NCI-H2029 (cell line): Measurements from ENCODE around the gene GDNF.

Experiments used
- DNase-seq: peaks from one replicate; lab custom pipeline; 2025; lab: John Stamatoyannopoulos, UW

The GDNF gene

DNA sequence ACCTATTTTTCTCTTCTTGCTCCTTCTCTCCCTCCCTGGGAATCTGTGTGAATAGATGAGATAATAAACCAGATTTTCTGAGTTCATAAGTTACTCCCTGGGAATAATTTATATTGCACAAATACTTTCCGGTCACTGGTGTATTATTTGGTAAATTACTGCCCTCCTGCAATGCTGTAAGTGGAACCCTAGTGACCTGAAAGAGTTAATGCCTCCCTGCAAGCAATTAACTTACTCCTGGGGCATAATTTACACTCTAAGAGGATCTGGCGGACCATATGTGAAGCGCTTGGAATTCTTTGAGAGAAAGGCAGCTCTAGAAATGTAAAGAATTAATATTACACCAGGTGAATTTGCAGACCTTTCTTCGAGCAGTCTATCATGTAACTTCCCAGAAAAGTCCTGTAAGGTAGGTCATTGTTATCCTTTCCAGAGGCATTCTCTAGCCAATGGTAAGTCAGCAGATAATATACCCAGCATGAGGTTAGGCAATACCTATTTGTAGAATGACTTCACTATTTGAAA lies 7.0 kb upstream of the GDNF start:
- DNase-seq, result no peak

DNA sequence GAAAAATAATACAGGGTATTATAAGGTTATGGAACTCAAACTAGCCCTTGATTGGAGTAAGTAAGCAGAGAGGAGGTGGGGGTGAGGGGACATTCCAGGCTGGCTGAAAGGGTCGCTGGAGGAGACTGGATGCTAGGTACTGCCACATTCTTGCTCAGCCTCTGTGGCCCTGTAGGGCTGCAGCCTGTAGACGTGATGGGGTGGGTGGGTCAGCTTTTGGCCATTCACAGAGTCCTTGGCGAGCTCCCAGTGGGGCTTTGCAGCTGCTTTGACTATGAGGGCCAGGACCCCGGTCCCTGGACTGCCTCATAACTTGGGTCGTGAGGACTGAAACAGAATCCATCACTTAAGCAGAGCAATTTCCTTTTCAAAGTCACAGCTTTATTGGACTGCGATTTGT lies 4.2 kb upstream of the GDNF start:
- DNase-seq, result no peak

DNA sequence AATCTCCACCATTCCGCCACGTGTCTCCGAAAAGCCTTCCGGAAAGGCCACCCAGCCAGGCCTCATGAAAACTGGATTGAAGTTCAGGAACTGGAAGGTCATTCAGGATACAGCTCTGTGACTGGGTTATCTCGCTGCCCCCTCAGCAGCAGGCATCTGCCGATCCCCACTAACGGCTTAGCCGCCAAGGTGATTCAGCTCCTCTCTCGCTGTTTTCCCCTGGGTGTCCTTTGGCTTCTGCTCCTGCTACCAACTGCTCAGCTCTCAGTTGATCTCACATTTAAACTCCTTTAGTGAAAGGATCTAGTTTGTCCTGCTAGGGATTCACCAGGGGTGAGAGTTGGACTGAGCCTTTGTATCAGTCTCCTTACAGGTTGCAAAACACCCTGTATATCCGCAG lies 2.2 kb upstream of the GDNF start:
- no peak for DNase-seq

DNA sequence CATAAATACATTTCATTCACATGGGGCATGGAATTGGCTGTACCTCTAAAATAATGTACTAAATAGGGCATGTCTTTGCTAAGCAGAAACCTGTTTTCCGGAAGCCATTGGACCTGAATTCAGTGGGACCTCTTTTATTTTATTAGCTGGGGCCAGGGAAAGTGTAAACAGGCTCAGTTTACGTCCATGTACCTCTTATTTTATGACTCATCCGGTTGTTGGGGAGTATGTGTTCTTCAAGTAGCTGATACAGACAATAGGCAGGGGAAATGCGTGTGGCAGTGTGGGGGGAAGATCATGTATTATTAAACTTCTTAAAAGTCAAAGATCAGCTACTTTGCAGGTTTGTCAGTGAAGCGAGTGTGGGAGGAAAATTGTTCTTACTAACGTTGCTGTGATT lies 1.4 kb upstream of the GDNF start:
- DNase-seq, result no peak

DNA sequence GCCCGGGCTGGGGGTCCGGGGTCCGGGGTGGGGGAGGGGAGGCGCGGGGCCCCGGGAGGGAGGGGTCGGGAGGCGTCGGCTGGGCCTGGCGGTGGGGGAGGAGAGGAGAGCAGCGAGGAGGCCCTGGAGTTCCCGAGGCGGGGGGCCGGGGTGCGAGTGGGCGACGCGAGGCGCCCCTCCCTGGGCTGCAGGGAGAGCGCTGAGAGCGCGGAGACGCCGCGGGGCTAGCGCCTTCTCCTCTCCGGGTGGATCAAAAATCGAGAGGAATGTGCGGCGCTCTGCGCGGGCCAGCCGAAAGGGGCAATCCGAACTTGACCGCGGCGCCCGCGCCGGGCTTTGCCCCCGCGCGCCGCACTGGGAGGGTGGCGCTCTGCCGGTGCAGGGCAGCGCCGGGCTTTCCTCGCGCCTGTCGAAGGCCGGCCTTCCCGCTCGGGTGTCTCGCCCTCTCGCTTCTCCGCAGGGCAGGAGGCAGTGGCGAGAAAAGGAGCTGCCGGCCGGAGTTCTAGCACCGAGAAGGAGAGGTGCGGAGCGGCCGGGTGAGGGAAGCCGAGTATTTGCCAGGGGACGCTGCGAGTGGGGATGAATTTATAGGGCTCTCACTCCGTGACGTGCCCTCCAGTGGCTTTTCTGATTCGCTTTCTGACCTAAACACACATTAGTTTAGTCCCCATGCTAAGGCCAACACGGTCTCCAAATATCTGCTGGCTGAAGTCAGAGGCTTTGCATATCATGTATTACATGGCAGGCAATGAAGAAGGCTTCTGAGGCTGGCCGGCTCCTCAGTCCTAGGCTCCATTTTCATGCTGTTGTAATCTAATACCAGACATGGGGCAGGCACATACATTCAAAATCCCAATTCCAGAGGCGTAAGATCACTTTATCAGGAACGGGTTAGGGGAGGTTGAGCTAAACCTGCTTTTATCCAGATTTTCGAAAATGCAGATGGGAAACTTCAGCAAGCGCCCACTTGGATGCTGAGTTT lies 503 bp upstream of the GDNF start:
- DNase-seq, result no peak

DNA sequence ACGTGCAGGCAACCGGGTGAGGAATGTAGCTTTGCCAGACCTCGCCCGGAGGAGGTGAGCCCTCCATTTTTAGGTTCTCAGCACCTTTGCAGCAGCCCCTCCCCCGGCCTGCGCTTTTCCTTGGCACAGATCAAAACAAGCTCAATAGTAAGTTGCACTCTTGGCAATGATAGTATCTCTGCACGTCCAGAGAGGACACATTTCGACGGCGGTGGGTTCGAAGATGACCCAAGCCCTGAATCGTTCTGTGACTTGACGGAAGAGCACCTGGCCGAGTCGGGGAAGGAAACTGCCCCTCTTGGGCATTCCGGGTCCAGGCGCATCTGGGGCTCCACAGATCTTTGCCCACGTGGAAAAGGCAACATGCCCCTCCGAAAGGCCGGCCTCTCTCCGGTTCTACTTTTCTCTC lies 904 bp downstream of the GDNF start:
- no peak for DNase-seq

DNA sequence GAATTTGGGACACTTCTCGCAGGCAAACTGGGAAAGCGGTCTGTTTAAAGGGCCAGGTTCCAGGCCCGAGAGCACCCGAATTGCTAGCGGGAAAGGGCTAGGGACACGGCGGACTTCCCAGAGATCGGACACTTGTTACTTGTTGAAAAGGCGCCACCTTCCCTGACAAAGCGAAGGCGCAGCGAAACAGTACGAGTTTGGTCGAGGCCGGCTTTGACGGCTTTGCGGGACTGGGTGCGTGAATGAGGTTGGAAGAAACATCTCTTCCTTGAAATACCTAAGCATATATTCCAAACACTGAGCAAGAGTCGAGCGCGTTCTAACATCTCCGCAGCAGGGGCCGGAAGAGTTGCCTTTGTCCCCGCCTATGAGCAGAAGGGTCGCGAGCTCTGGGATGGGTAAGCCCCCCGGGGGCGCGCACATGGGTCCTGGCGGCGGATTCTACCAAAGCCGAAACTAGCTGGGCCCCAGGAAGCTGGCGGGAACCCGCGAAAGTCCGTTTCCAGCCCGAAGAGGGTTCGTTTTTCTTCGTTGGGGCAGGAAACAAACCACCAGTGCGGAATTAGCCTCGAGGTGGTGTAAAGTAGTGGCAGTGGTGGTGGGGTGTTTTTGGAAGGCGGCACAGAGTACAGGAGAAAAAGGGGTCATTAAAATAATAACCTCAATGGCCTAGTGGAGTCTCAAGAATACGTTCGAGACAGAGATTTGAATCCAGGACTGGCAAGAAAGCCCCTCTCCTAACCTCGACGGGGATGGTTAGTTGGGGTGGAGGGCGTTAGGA lies 1.5 kb downstream of the GDNF start:
- DNase-seq, result no peak

DNA sequence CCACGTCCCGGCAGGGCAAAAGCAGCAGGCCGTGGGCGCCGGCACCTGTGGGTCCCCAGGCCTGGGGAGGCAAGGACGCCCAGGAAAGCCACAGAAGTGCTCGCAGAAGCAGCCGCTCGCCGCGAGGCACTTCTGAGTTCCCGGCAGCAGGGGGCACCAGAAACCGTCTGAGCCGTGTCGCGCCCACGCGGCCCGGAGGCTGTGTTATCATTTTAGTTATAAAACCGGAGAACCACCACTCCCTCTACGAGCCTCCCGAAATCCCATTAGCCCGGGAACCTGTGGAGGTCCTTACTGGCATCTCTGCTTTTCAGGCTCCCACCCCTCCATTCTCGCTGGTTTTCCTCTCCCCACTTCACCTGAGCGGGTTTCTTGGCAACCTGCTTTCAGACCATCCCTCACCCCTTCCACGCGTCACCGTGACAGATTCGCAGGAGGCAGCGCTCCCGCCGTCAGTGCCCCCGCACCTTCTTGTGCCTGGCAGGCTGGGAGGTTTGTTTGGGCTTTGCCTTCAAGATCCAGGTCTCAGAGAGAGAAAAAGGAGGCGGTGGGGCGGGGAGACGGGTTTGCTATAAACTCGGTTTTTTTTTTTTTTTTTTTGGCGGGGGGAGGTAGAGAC lies 2.3 kb downstream of the GDNF start:
- DNase-seq, result no peak

DNA sequence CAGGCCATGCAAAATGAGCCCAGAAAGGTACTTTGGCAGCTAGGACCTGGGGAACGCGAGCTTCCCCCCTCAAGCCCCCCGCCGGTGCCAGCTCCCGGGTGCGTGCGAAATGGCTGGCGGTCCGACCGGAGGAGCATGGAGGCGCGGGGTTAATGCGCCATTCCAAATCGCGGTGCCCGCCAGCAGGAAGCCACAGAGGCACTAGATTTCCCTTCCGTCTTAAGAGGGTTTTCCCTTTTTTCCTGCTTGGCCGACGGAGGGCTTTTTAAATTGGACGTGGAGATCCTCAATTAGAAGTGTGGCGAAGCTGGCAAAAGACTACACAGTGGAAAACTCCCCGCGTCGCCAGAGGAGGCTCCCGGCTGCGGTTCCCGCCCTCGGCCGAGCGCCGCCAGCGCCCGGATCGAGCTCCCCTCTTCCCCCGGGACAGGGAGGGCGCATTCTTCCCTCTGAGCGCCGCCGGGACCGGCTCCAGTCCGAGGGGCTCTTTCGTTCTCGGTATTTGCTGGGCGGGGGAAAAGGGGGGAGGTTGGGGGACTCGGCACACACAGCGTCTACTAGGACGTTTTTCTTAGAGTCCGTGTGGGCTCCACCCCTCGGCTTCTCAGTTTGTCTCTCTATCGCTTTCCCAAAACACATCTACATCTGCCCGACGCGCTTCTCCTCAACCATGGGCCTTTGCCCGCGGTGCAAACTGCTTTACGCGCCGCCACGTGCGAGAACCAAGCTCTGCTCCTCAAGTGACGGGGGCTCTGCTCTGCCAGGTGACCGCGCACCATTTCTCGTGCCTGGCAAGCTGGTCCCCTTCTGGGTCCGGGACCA lies 3.0 kb downstream of the GDNF start:
- no peak for DNase-seq

DNA sequence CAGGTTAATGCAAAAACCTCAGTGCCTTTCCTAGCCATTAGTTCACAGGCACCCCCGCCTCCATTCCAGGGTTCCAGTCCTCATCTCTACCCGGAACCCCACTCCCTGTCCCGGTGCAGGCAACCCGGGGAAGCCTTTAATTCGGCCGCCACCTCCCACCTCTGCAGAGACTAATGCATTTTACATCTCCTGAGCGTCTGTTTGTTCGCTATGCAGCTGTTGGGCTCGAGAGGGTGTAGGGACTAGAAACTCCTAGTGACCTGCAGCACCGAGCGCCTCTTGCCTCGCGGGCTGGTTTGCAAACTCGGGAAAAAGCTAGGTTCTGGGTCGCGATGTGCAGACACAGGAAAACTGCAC lies 3.6 kb downstream of the GDNF start:
- no peak for DNase-seq

DNA sequence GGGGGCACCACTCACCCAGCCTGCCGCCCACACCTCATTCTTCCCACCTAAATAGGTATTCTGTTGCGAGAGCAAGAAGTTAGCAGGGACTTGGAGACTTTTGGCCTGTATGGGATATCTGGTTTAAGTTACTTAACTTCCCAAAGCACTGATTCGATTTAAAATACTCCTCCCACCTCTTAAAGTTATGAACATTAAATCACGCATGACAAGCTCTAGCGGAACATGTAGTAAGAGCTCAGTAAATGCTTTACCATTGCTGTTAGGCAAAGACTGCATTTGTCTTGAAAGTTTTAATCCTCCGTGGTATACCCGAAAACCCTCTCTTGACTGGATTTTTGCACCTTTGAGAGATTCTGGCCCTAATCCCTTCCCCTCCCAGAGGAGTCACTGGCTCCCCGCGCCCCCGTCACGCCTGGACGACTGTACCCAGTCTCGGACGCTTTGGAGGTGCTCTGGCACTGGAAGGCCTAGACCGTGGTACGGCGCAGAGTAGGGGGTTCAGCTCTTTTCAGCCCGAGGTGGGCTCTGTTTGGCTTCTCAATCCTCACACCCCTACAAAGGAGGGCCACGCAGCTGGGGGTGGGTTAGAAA lies 4.4 kb downstream of the GDNF start:
- no peak for DNase-seq

DNA sequence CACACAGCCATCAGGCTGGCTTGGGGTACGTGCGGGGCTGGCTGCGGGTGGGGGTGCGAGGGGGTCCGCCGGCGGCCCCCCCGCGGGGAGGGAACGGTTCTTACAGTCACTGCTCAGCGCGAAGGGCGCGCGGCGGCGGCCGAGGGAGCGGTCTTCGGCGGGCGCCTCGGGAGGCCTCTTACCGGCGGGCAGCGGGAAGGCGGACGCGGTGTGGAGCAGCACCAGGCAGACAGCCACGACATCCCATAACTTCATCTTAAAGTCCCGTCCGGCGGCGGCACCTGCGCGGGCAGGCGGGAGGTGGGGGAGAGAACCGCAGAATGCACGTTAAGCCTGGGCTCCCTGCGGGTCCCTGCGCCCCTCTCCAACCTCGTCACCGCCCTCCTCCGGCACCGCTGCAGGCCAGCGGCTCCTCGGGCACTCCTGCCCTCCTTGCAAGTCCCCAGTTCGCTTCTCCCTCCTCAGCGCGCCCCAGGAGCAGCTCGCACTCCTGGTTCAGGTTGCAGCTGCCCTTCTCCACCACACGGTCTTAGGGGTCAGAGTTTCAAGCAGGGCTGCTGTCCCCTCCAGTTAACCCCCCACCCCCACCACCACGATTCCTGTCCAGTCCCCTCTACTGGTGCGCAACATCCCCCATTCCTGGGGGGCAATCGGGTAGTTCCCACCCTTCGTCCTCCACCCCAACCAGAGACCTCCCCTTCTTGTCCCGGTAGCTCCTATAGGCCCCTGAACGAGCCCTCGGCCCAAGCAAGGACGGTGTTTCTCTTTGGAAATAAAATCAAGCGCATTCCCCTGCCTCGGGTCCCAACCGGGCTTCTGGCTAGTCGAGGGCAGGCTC lies 5.1 kb downstream of the GDNF start:
- DNase-seq, result no peak

DNA sequence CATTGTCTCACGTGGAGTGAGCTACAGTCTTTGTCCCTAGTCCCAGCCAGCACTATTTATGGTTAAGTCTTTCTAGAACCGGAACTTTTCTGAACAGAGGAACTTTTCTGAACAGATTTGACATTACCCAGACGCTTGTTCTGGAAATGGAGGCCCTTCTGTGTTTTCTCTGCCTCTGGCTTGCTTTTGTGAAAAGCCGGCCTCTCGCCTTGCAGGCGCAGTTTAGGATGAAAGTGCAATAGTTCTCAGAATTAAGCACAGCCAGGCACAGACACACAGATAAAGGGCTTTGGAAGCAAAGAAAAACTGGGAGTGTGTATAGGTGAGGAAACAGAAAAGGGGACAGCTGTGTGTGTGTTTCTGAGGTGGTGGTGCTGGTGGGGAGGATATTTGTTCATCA lies 5.9 kb downstream of the GDNF start:
- no peak for DNase-seq

DNA sequence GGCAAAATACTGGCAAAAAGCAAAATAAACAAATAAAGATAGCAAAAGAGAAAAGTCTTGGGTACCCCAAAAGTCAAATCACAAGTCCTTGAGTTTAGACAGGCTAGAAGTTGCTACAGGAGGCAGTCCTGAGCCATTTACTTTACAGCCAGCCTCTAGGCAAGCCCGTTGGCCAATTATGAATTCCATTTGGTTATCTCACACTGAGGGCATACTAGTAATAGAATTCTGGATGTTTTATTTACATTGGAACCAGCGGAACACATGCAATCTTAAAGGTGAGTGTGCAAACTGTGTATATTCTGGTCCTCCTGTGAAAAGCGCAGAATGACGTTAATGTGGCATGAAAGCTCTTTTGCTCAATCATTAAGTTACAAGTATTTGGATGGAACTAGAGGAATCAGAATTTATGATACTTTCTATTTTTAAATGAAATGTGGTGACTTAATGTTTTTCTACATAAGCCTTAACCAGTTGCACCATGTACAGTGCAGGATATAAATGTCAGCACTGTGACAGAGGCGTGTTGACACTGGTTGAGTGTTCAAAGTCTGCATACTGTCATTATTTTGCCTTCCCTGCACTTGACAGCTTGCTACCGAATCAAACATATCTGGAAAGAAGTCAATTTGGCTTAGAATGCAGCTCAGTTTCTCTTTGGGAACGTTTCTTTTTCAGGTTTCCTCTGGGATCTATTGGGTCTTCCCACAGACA lies 7.9 kb downstream of the GDNF start:
- no peak for DNase-seq

DNA sequence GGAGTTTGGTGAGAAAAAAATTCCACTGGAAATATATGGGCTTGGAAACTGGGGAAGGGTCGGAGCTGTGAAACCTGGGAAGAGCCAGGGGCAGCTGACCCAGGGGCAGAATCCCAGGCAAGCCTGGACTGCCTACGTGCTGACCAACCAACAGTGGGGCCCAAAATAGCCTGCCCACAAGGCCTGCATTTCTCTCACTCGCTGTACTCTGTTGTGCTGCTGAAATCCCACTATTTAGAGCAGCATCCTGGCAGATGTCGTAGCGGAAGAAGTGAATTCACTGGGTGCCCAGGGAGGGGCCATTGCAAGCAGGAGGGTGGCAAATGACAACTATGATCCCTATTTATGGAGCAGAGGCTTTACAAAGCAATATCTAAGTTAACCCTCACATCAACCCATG lies 9.5 kb downstream of the GDNF start:
- DNase-seq, result no peak

DNA sequence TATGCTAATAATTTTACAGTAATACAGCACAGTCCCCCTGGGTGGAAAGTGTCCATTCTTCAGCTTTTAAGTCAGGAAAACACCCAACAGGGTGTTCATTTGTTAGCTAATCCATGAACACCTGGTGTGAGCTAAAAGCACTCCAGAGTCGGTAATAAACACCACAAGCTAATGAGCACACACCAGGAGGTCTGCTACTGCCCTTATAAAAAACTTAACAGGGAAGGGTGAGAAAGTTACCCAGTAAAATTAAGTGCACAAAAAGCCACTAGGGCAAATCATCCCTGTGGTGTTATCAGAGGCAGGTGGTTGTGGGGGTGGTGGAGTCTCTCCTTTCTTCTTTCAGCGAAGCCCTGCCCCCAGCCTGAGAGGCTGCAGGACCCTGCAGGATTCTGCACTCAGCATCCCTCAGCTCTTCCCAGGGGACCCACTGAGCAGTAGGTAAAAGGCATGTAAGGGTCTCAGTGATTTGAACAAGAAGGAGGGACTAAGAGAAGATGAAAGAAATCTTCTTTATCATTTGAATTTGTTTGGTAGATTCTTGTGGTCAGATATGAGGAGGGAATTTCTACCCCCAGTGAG lies 14.4 kb downstream of the GDNF start:
- no peak for DNase-seq

DNA sequence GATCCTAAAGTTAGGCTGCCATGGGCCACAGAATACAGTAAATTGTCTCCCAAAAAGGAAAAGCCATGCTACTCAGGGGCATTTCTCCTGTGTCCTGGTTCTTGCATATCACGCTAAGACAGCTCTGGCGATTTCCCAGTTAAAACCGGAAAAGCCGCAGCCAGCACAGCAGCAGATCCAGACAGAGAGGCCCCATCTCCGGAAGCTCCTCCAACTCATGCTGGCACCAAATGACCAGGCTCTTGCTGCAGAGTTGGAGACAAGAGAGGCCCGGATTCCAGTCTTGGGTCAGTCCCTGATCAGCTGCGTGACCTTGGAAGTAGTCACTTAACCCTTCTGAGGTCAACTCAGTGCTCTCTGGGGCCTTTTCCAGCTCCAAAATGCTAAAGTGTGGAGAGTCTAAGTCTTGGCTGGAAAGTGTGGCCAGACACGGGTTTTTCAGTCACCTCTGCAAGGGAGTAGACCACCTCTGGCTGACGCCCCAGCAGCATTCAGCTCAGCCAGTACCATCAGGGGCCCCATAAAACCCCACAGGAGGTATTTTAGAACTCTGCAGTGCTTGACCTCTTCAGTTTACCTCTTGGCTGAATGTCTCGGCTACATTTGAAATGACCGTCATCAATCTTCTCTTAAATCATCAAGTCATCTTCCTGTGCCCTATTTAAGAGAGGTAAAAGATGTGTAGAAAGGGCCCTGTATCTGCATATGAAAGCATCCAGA lies 16.2 kb downstream of the GDNF start:
- DNase-seq, result no peak

DNA sequence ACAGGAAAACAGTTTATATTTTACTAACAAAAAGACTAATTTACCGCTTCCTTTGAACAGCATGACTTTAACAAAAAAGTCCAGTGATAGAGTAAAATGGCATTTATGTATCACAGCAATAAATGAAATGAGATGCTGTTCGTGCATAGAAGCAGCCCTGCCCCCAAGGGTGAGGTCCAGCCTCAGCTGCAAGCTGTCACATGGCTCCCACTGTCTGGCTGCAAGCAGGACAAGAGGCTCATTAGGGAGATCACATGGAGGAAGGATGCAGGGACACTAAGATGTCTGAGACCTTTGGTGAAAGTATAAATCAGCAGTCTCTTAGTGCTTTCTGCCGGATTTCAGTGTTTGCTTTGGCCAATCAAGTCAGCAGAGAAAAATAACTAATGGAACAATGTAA lies 23.0 kb downstream of the GDNF start:
- DNase-seq, result no peak

DNA sequence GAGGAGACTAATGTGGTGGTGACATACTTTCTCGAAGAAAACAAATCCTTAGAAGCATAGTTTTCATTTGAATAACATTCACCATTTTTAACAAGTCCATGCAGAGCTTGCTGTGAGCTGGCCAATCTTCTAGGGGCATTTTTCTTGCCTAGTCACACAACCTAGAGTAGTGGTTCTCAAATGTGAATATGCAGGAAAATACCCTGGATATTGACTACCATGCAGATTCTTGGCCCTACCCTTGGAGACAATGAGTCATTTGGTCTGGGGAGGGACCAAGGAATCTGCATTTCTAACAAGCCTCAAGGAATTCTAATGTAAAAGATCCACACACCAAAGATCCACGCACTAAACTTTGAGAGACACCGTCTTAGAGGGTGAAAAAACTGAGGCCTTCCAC lies 23.5 kb downstream of the GDNF start:
- DNase-seq, result no peak
